GM12878 (cell line): ENCODE data around the gene PCDHGB1. TPM values are rescaled to one million over a fixed set of nuclear protein-coding genes. Genes with fewer than 3 reads are reported as not detected.

Source experiments
- ATAC-seq: fragments of 200-7000 bp; cut with Tn5 transposase; 3 replicates; pipeline ENCODE4 v1.9.1; 2020; ENCODE audit warnings: mild to moderate bottlenecking, moderate library complexity
- BruUV-seq: library from RNA; stranded (reverse); fragments of 400-500 nt; replicated peaks from 2 replicates; lab custom pipeline; 2021; lab: Mats Ljungman, UMichigan
- CTCF ChIA-PET: fragments of 300-600 bp; sonication (Branson Sonifier 250); formaldehyde crosslinking; extraction: SDS; loops from one replicate; lab custom pipeline; 2021; ENCODE audit warnings: inconsistent platforms; lab: Yijun Ruan, JAX
- POLR2A ChIA-PET: fragments of 350-600 bp; formaldehyde crosslinking; extraction: SDS; loops from one replicate; lab custom pipeline; 2021; ENCODE audit warnings: inconsistent platforms; lab: Charles Lee
- RAD21 ChIA-PET: fragments of 300-600 bp; sonication (Branson Sonifier 250); formaldehyde crosslinking; loops from one replicate; lab custom pipeline; 2023; ENCODE audit warnings: antibody characterized with exemption; ENCODE audit not compliant: unreplicated experiment; lab: Charles Lee
- SMC1A ChIA-PET: fragments of 300-600 bp; sonication (Branson Sonifier 250); formaldehyde crosslinking; loops from one replicate; lab custom pipeline; 2023; ENCODE audit not compliant: unreplicated experiment, uncharacterized antibody; lab: Charles Lee
- DNase-seq: peaks from one replicate; pipeline ENCODE4 v3.0.0-alpha.2; 2011; ENCODE audit warnings: low read depth, low spot score
- FAIRE-seq: peaks from 3 replicates; lab custom pipeline; 2011; peaks lifted over from hg19 to GRCh38; lab: Jason Lieb, UNC
- H2AFZ ChIP-seq: 2 replicates; pipeline ENCODE4 v1.6.0; 2011; ENCODE audit warnings: low read depth, low read length, control low read depth; ENCODE audit not compliant: control insufficient read depth
- H3K27ac ChIP-seq: 2 replicates; pipeline ENCODE4 v1.5.1; 2011; ENCODE audit warnings: control low read depth; ENCODE audit not compliant: control insufficient read depth, insufficient read depth
- H3K27me3 ChIP-seq, 2 experiments: replicated peaks in 1 of 2; 2 replicates each; pipeline versions ENCODE4 v1.6.0 to v1.6.1; 2011; ENCODE audit warnings: low read length in 1 of 2; ENCODE audit not compliant: control insufficient read depth in 2 of 2, insufficient read depth in 2 of 2
- H3K36me3 ChIP-seq, 2 experiments: 2 replicates each; pipeline ENCODE4 v1.5.1; 2011; ENCODE audit warnings: low read length in 1 of 2; ENCODE audit not compliant: control insufficient read depth in 2 of 2, insufficient read depth in 2 of 2
- H3K4me1 ChIP-seq: 2 replicates; pipeline ENCODE4 v1.6.1; 2011; ENCODE audit warnings: mild to moderate bottlenecking, low read length, moderate library complexity, mixed read lengths; ENCODE audit not compliant: control insufficient read depth, insufficient read depth
- H3K4me2 ChIP-seq: 2 replicates; pipeline ENCODE4 v1.6.0; 2011; ENCODE audit warnings: control low read depth; ENCODE audit not compliant: control insufficient read depth, insufficient read depth
- H3K4me3 ChIP-seq: fragments of 200-600 bp; sonication (generic); 2 replicates; pipeline ENCODE4 v1.5.1; 2016
- H3K79me2 ChIP-seq: 2 replicates; pipeline ENCODE4 v1.6.0; 2011; ENCODE audit warnings: low read length; ENCODE audit not compliant: control insufficient read depth, insufficient read depth
- H3K9ac ChIP-seq: 2 replicates; pipeline ENCODE4 v1.8.0; 2011; ENCODE audit warnings: low read length, control low read depth, mixed read lengths; ENCODE audit not compliant: control insufficient read depth, insufficient read depth
- H3K9me3 ChIP-seq: replicated peaks from 3 replicates; pipeline ENCODE4 v1.5.1; 2011; ENCODE audit warnings: mild to moderate bottlenecking, low read length; ENCODE audit not compliant: control insufficient read depth, insufficient read depth
- H4K20me1 ChIP-seq: 2 replicates; pipeline ENCODE4 v1.6.0; 2011; ENCODE audit not compliant: control insufficient read depth, insufficient read depth
- CBX5 ChIP-seq: sonication (generic); IDR thresholded peaks from 2 replicates; pipeline ENCODE4 v1.6.1; 2016; ENCODE audit warnings: low read depth, moderate library complexity, mild to moderate bottlenecking, inconsistent platforms
- HCFC1 ChIP-seq: fragments of 150-350 bp; IDR thresholded peaks from 2 replicates; pipeline ENCODE4 v1.6.1; 2014; ENCODE audit warnings: low read length
- LARP7 ChIP-seq: fragments of 450-650 bp; IDR thresholded peaks from 2 replicates; pipeline ENCODE4 v1.6.1; 2017; ENCODE audit warnings: mild to moderate bottlenecking
- POLR2AphosphoS2 ChIP-seq: IDR thresholded peaks from 2 replicates; pipeline ENCODE4 v1.6.1; 2011; ENCODE audit warnings: low read depth, mild to moderate bottlenecking, low read length, improper control_type of control experiment, moderate library complexity
- SREBF1 ChIP-seq: IDR thresholded peaks from 2 replicates; pipeline ENCODE4 v1.6.1; 2012; ENCODE audit warnings: mild to moderate bottlenecking, low read length
- WGBS: methylation state at CpG from one replicate; pipeline ENCODE4 v1.1.6; 2016; ENCODE audit warnings: low lambda C conversion rate; ENCODE audit not compliant: insufficient replicate concordance, insufficient coverage; ENCODE audit errors: missing lambda C conversion rate; 5-methylcytosine and 5-hydroxymethylcytosine counted together
- in situ Hi-C: fragments of 300-500 bp; cut with MboI; formaldehyde crosslinking; loops from 9 replicates; pipeline ENCODE4 v1.14.3; 2018; ENCODE audit warnings: mixed read lengths
- intact Hi-C: fragments of 100-400 bp; cut with micrococcal nuclease; formaldehyde crosslinking; loops from one replicate; pipeline ENCODE4 v1.14.2; 2022; ENCODE audit not compliant: unreplicated experiment
- polyA plus RNA-seq, 11 experiments: library from polyadenylated mRNA; depleted of rRNA in 4 of 11; unstranded in 6 of 11; stranded (reverse) in 5 of 11; fragments of >200 nt; fragmentation: Nextera tagmentation in 4 of 11; fragmentation: Illumina TruSeq in 1 of 11; extraction: Ambion mirVana in 4 of 11; extraction: Trizol in 1 of 11; gene quantifications; 1 replicate in 1 of 11; 2 replicates in 10 of 11; pipeline versions ENCODE4 v1.2.1 to v1.2.3, GENCODE V29; 2011 to 2016; ENCODE audit warnings: inconsistent platforms in 2 of 11, missing spikeins in 2 of 11, low read depth in 1 of 11
- total RNA-seq, 4 experiments: library from RNA; depleted of rRNA in 3 of 4; stranded (reverse); fragments of >200 nt in 3 of 4; fragmentation: Illumina TruSeq in 1 of 4; extraction: Trizol in 1 of 4; gene quantifications; 2 replicates each; pipeline versions ENCODE4 v1.2.1 to v1.2.3, GENCODE V29; 2013 to 2021
- TF ChIP-seq, protein P1 (sequence below): fragments of 450-650 bp; IDR thresholded peaks from 2 replicates; pipeline ENCODE4 v1.6.1; 2018; ENCODE audit warnings: mild to moderate bottlenecking, low read depth, moderate library complexity; ENCODE audit not compliant: partially characterized antibody
- TF ChIP-seq, protein P2 (sequence below): fragments of 450-650 bp; formaldehyde crosslinking; IDR thresholded peaks from 2 replicates; pipeline ENCODE4 v1.4.0; 2022; ENCODE audit warnings: mild to moderate bottlenecking, moderate library complexity

PCDHGB1 gene
- total and polyA plus RNA-seq, 10 of the 15 experiments (the other 5 are each of a cell fraction or from before 2014, with no cell fraction given), result 0.04 to 0.40 (median 0.08) TPM; not detected in 2

DNA sequence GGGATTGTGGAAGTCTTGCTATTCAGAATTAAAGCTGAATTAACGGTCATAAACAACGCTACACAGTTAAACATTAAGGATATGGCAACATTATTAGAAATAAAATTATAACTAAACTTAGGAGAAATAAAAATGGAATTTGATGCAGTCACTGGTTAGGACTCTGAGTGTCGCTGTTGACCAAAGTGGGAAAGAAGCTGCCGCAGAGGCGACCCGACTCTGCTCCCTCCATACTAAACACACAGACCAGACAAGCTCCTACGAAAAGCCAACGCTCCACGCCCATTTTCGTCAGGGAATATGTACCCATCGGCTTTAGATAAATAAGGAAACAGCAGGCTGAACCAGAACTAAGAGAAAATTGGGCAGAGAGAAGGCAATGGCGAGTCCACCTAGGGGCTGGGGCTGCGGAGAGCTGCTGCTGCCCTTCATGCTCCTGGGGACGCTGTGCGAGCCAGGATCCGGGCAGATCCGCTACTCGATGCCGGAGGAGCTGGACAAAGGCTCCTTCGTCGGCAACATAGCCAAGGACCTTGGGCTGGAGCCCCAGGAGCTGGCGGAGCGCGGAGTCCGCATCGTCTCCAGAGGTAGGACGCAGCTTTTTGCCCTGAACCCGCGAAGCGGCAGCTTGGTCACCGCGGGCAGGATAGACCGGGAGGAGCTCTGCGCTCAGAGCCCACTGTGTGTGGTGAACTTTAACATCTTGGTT, 14.2 kb downstream of the PCDHGB1 start, which contains the start of gene PCDHGA5:
TSS of gene PCDHGA5 (plus strand) at position 211 of the 709 bp plus-strand sequence. CDS start at position 380, 169 bp downstream.
- CTCF ChIA-PET, result interaction anchor here (1.1 kb wide), 1 partner anchor 146 kb away, joined by 3 read pairs; no protein-coding TSS in a partner anchor
- Histone ChIP-seq H3K27ac (no peak within 1 kb of the TSS), H3K9ac (no peak within 1 kb of the TSS), H2AFZ (no peak within 1 kb of the TSS), H3K4me2 (no peak within 1 kb of the TSS), H4K20me1 (no peaks in the 10 kb centered on the region), H3K36me3 (no peaks in the 10 kb centered on the region), H3K4me1 (no peaks in the 10 kb centered on the region), H3K79me2 (no peaks in the 10 kb centered on the region), H3K4me3 (no peak within 1 kb of the TSS), H3K27me3 (no peaks in the 10 kb centered on the region; a peak in 1 of 4 replicates), H3K9me3 (peaks cover 15% of the 10 kb centered on the region; the same call in 2 of the 3 replicates)
- POLR2A ChIA-PET, result no interaction called here
- DNase-seq (no peak), ATAC-seq (no peak), FAIRE-seq (no peak)
- RAD21 ChIA-PET, result no interaction called here
- BruUV-seq, result no TSS peak
- in situ Hi-C loops, result no loop called here
- no peak for TF ChIP-seq HCFC1
- SMC1A ChIA-PET, result no interaction called here
- 79% methylated on average over 34 of the region's 34 CpGs for WGBS
- intact Hi-C loops, result no loop called here

DNA sequence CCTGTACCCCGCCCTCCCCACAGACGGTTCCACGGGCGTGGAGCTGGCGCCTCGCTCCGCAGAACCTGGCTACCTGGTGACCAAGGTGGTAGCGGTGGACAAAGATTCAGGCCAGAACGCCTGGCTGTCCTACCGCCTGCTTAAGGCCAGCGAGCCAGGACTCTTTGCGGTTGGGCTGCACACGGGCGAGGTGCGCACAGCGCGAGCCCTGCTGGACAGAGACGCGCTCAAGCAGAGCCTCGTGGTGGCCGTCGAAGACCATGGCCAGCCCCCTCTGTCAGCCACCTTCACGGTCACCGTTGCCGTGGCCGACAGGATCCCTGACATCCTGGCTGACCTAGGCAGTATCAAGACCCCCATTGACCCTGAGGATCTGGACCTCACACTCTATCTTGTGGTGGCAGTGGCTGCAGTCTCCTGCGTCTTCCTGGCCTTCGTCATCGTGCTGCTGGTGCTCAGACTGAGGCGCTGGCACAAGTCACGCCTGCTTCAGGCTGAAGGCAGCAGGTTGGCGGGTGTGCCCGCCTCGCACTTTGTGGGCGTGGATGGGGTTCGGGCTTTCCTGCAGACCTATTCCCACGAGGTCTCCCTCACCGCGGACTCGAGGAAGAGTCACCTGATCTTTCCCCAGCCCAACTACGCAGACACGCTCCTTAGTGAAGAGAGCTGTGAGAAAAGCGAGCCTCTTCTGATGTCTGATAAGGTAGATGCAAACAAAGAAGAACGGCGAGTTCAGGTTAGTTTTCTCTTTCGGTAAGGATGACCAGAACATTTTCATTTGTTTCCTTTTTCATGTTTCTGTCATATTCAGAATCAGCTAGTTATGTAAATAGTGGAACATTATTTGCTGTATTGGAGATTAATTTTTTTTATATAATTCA, 16.4 kb downstream of the PCDHGB1 start:
- Histone ChIP-seq H3K9me3 (peaks cover 13% of the 10 kb centered on the region; the same call in 1 of the 3 replicates), H3K79me2 (no peaks in the 10 kb centered on the region), H3K4me2 (no peak overlapping the region), H3K27me3 (no peaks in the 10 kb centered on the region; a peak in 1 of 4 replicates), H2AFZ (no peak overlapping the region), H3K4me1 (no peaks in the 10 kb centered on the region), H4K20me1 (no peaks in the 10 kb centered on the region), H3K4me3 (no peak overlapping the region), H3K27ac (no peak overlapping the region), H3K9ac (no peak overlapping the region), H3K36me3 (no peaks in the 10 kb centered on the region)
- intact Hi-C loops, result no loop called here
- 66% methylated on average over 46 of the region's 46 CpGs for WGBS
- ChIA-PET POLR2A (no interaction called here), RAD21 (no interaction called here), CTCF (interaction anchor here (1.3 kb wide), 1 partner anchor 197 kb away, joined by 3 read pairs; no protein-coding TSS in a partner anchor), SMC1A (no interaction called here)
- in situ Hi-C loops, result no loop called here
- no peak for DNase-seq
- no peak for FAIRE-seq
- ATAC-seq, result no peak
- no TSS peak for BruUV-seq
- TF ChIP-seq, protein P1, sequence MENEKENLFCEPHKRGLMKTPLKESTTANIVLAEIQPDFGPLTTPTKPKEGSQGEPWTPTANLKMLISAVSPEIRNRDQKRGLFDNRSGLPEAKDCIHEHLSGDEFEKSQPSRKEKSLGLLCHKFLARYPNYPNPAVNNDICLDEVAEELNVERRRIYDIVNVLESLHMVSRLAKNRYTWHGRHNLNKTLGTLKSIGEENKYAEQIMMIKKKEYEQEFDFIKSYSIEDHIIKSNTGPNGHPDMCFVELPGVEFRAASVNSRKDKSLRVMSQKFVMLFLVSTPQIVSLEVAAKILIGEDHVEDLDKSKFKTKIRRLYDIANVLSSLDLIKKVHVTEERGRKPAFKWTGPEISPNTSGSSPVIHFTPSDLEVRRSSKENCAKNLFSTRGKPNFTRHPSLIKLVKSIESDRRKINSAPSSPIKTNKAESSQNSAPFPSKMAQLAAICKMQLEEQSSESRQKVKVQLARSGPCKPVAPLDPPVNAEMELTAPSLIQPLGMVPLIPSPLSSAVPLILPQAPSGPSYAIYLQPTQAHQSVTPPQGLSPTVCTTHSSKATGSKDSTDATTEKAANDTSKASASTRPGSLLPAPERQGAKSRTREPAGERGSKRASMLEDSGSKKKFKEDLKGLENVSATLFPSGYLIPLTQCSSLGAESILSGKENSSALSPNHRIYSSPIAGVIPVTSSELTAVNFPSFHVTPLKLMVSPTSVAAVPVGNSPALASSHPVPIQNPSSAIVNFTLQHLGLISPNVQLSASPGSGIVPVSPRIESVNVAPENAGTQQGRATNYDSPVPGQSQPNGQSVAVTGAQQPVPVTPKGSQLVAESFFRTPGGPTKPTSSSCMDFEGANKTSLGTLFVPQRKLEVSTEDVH, result no peak
- TF ChIP-seq SREBF1 (no peak), CBX5 (no peak), POLR2AphosphoS2 (no peak), LARP7 (no peak)
- TF ChIP-seq, protein P2, sequence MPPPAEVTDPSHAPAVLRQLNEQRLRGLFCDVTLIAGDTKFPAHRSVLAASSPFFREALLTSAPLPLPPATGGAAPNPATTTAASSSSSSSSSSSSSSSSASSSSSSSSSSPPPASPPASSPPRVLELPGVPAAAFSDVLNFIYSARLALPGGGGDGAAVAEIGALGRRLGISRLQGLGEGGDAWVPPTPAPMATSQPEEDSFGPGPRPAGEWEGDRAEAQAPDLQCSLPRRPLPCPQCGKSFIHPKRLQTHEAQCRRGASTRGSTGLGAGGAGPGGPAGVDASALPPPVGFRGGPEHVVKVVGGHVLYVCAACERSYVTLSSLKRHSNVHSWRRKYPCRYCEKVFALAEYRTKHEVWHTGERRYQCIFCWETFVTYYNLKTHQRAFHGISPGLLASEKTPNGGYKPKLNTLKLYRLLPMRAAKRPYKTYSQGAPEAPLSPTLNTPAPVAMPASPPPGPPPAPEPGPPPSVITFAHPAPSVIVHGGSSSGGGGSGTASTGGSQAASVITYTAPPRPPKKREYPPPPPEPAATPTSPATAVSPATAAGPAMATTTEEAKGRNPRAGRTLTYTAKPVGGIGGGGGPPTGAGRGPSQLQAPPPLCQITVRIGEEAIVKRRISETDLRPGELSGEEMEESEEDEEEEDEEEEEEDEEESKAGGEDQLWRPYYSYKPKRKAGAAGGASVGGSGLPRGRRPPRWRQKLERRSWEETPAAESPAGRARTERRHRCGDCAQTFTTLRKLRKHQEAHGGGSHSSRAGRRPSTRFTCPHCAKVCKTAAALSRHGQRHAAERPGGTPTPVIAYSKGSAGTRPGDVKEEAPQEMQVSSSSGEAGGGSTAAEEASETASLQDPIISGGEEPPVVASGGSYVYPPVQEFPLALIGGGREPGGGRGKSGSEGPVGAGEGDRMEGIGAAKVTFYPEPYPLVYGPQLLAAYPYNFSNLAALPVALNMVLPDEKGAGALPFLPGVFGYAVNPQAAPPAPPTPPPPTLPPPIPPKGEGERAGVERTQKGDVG (CRISPR knock-in tag), result no peak
